HEK293 (cell line): ENCODE measurements around the gene RSRC1.
A peak's percentile ranks its signal among the peaks of the same experiment; 100 is the strongest.

Source experiments
- CTCF ChIA-PET: fragments of 350-600 bp; formaldehyde crosslinking; extraction: SDS; loops from one replicate; lab custom pipeline; 2021; ENCODE audit warnings: antibody characterized with exemption; lab: Yijun Ruan, JAX
- POLR2A ChIA-PET: fragments of 300-600 bp; formaldehyde crosslinking; extraction: SDS; loops from one replicate; lab custom pipeline; 2020; ENCODE audit warnings: antibody characterized with exemption, inconsistent platforms; lab: Yijun Ruan, JAX
- H3K27ac ChIP-seq: fragments of 200-500 bp; sonication (Bioruptor generic); 2 replicates; pipeline ENCODE4 v1.5.1; 2014; ENCODE audit warnings: low read depth, low read length, control low read depth, inconsistent platforms; ENCODE audit errors: extremely low read depth
- H3K36me3 ChIP-seq, 2 experiments: fragments of 200-500 bp in 1 of 2; sonication (Bioruptor generic) in 1 of 2; 1 replicate in 1 of 2; 2 replicates in 1 of 2; pipeline ENCODE4 v1.5.1; 2014 to 2017; ENCODE audit warnings: inconsistent platforms in 2 of 2, low read length in 2 of 2; ENCODE audit not compliant: control insufficient read depth in 2 of 2, insufficient read depth in 1 of 2
- H3K4me1 ChIP-seq: fragments of 200-500 bp; sonication (Bioruptor generic); 2 replicates; pipeline ENCODE4 v1.5.1; 2014; ENCODE audit warnings: mild to moderate bottlenecking, low read length, inconsistent platforms; ENCODE audit not compliant: control insufficient read depth, insufficient read depth
- H3K4me3 ChIP-seq: 2 replicates; pipeline ENCODE4 v1.5.1; 2011; ENCODE audit warnings: low read depth, mild to moderate bottlenecking, control low read depth, low read length, moderate library complexity
- H3K9me3 ChIP-seq: fragments of 200-500 bp; sonication (Bioruptor generic); 2 replicates; pipeline ENCODE4 v1.5.1; 2014; ENCODE audit warnings: low read depth, low read length, inconsistent platforms; ENCODE audit not compliant: control insufficient read depth, insufficient read depth
- GLIS1 ChIP-seq: fragments of 450-650 bp; formaldehyde crosslinking; IDR thresholded peaks from 2 replicates; pipeline ENCODE4 v1.5.1; 2016; ENCODE audit warnings: missing biosample characterization, missing genetic modification characterization
- HOXA7 ChIP-seq: sonication (generic); formaldehyde crosslinking; IDR thresholded peaks from 2 replicates; pipeline ENCODE4 v1.8.1; 2022; ENCODE audit warnings: missing genetic modification reagents, borderline replicate concordance
- PRDM1 ChIP-seq: fragments of 450-650 bp; formaldehyde crosslinking; IDR thresholded peaks from 2 replicates; pipeline ENCODE4; 2016; ENCODE audit warnings: missing biosample characterization, missing genetic modification characterization
- SCRT2 ChIP-seq: fragments of 450-650 bp; formaldehyde crosslinking; IDR thresholded peaks from 2 replicates; pipeline ENCODE4 v1.5.1; 2016; ENCODE audit warnings: missing biosample characterization, missing genetic modification characterization
- SP2 ChIP-seq: fragments of 450-650 bp; formaldehyde crosslinking; IDR thresholded peaks from 2 replicates; pipeline ENCODE4 v1.5.1; 2016; ENCODE audit warnings: missing biosample characterization, missing genetic modification characterization
- SP3 ChIP-seq: fragments of 450-650 bp; formaldehyde crosslinking; IDR thresholded peaks from 2 replicates; pipeline ENCODE4 v1.5.1; 2016; ENCODE audit warnings: missing biosample characterization, missing genetic modification characterization
- ZBTB17 ChIP-seq: fragments of 450-650 bp; formaldehyde crosslinking; IDR thresholded peaks from 2 replicates; pipeline ENCODE4 v1.5.1; 2016; ENCODE audit warnings: missing biosample characterization, missing genetic modification characterization
- ZBTB21 ChIP-seq: fragments of 450-650 bp; formaldehyde crosslinking; IDR thresholded peaks from 2 replicates; pipeline ENCODE4 v1.5.1; 2017; ENCODE audit warnings: missing biosample characterization, missing genetic modification characterization
- ZFP37 ChIP-seq: fragments of 450-650 bp; formaldehyde crosslinking; IDR thresholded peaks from 2 replicates; pipeline ENCODE4 v1.5.1; 2016; ENCODE audit warnings: missing biosample characterization, missing genetic modification characterization
- ZNF121 ChIP-seq: fragments of 450-650 bp; formaldehyde crosslinking; IDR thresholded peaks from 2 replicates; pipeline ENCODE4 v1.5.1; 2016; ENCODE audit warnings: missing biosample characterization, missing genetic modification characterization
- ZNF184 ChIP-seq: fragments of 450-650 bp; IDR thresholded peaks from 2 replicates; pipeline ENCODE4 v1.5.1; 2018; ENCODE audit warnings: missing biosample characterization, mild to moderate bottlenecking, missing genetic modification characterization
- ZNF239 ChIP-seq: fragments of 450-650 bp; formaldehyde crosslinking; IDR thresholded peaks from 2 replicates; pipeline ENCODE4 v1.5.1; 2016; ENCODE audit warnings: missing biosample characterization, missing genetic modification characterization
- ZNF292 ChIP-seq: fragments of 450-650 bp; formaldehyde crosslinking; IDR thresholded peaks from 2 replicates; pipeline ENCODE4 v1.5.1; 2016; ENCODE audit warnings: low read depth, missing biosample characterization, missing genetic modification characterization, borderline replicate concordance
- ZNF335 ChIP-seq: fragments of 450-650 bp; formaldehyde crosslinking; conservative IDR thresholded peaks from 2 replicates; pipeline ENCODE4 v1.5.1; 2016; ENCODE audit warnings: missing biosample characterization, missing genetic modification characterization
- ZNF341 ChIP-seq: fragments of 450-650 bp; formaldehyde crosslinking; IDR thresholded peaks from 2 replicates; pipeline ENCODE4; 2016; ENCODE audit warnings: low read depth, missing biosample characterization, missing genetic modification characterization
- ZNF501 ChIP-seq: fragments of 450-650 bp; formaldehyde crosslinking; IDR thresholded peaks from 2 replicates; pipeline ENCODE4 v1.5.1; 2016; ENCODE audit warnings: missing biosample characterization, missing genetic modification characterization
- ZNF585B ChIP-seq: fragments of 450-650 bp; formaldehyde crosslinking; IDR thresholded peaks from 2 replicates; pipeline ENCODE4 v1.5.1; 2016; ENCODE audit warnings: missing biosample characterization, missing genetic modification characterization
- ZNF610 ChIP-seq: fragments of 450-650 bp; formaldehyde crosslinking; IDR thresholded peaks from 2 replicates; pipeline ENCODE4 v1.5.1; 2016; ENCODE audit warnings: missing biosample characterization, missing genetic modification characterization, borderline replicate concordance
- ZNF621 ChIP-seq: fragments of 450-650 bp; formaldehyde crosslinking; IDR thresholded peaks from 2 replicates; pipeline ENCODE4 v1.5.1; 2017; ENCODE audit warnings: missing biosample characterization, missing genetic modification characterization
- ZNF76 ChIP-seq: fragments of 450-650 bp; formaldehyde crosslinking; IDR thresholded peaks from 2 replicates; pipeline ENCODE4; 2016; ENCODE audit warnings: low read depth, missing biosample characterization, missing genetic modification characterization, borderline replicate concordance
- TF ChIP-seq, protein P1 (sequence below): fragments of 450-650 bp; formaldehyde crosslinking; IDR thresholded peaks from 2 replicates; pipeline ENCODE4 v1.5.1; 2016; ENCODE audit warnings: missing biosample characterization, missing genetic modification characterization
- TF ChIP-seq, protein P2 (sequence below): fragments of 450-650 bp; formaldehyde crosslinking; optimal IDR thresholded peaks from 2 replicates; pipeline ENCODE3; 2016; ENCODE audit warnings: missing biosample characterization, mild to moderate bottlenecking, missing genetic modification characterization
- TF ChIP-seq, protein P3 (sequence below): fragments of 450-650 bp; formaldehyde crosslinking; IDR thresholded peaks from 2 replicates; pipeline ENCODE4 v1.5.1; 2016; ENCODE audit warnings: missing biosample characterization, missing genetic modification characterization

The RSRC1 gene

DNA sequence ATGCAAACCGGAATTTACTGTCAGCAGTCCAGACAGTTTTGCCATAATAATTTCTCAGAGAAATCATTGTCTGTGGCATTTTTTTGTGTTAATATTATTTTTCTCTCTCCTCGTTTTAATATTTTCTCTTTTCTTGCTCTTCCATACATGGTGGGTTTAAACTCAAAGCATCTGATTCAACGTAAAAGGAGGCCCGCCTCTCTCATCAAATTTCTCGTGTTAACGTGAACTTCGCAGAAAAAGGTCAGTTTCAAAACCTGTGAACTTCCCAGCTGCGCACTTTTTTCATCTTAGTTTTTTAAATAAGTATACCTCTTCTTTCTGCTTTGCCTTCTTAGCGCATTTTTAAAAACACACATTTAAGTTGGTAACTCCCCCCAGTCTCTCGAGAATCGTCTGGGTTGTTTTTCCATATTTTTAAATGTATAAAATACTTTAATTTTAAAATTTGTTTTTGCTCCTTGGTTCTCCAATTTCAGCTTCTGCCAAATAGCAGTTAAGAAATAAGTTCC, 12.8 kb upstream of the RSRC1 start (continued):
- TF ChIP-seq ZNF76 (tag by site-specific recombination): no peak
- TF ChIP-seq PRDM1 (tag by site-specific recombination): no peak
- TF ChIP-seq ZNF121 (tag by site-specific recombination): no peak
- no peak for TF ChIP-seq SP2 (tag by site-specific recombination)
- TF ChIP-seq ZNF184 (tag by site-specific recombination): no peak
- TF ChIP-seq, protein P1, sequence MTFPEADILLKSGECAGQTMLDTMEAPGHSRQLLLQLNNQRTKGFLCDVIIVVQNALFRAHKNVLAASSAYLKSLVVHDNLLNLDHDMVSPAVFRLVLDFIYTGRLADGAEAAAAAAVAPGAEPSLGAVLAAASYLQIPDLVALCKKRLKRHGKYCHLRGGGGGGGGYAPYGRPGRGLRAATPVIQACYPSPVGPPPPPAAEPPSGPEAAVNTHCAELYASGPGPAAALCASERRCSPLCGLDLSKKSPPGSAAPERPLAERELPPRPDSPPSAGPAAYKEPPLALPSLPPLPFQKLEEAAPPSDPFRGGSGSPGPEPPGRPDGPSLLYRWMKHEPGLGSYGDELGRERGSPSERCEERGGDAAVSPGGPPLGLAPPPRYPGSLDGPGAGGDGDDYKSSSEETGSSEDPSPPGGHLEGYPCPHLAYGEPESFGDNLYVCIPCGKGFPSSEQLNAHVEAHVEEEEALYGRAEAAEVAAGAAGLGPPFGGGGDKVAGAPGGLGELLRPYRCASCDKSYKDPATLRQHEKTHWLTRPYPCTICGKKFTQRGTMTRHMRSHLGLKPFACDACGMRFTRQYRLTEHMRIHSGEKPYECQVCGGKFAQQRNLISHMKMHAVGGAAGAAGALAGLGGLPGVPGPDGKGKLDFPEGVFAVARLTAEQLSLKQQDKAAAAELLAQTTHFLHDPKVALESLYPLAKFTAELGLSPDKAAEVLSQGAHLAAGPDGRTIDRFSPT (tag by site-specific recombination): no peak
- no peak for TF ChIP-seq ZBTB21 (tag by site-specific recombination)

DNA sequence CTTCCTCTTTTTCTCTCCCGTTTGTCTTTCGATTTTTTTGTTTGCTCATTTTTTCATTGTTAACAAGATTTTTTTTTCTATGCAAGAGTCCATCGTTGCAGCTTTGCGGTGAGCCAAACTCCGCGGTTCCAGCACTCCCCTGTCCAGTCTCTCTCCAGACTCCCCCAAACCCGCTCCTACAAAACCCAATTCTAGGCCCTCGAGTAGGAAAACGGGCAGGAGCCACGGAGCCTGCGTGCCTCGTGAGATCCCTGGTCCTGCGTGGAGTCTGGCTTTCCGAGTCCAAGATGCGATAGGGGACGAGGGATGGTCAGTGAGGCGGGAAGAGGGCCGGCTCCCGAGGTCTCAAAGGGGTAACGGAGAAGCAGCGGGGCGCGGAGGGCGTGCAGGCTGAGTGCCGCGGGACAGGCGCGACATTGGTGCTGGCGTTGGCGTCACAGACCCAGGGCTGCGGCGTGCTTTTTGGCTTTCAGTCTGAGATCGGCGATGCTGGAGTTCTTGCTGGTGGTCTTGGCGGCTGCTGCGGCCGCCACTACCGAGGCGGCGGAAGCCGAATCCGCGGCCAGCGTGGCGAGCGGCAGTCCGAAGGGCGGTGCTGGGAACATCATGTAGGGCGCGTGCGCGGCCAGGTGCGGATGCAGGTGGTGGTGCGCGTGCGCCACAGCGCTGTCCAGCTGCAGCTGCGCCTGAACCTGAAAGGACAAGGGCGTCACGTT, 12.1 kb upstream of the RSRC1 start:
- H3K27ac ChIP-seq: no peak overlapping the region; the same call in 1 of the 2 replicates
- ChIA-PET CTCF (no interaction called here), POLR2A (interaction anchor here (1.0 to 1.1 kb wide), 2 partner anchors 9 to 12 kb away, joined by 5 read pairs; partner anchors contain the start of gene RSRC1)
- H3K36me3 ChIP-seq: peaks cover 3 to 46% of the 10 kb centered on the region in 2 experiments; a peak in 1 of 3 replicates
- H3K4me3 ChIP-seq: peak overlapping the region; percentile 31
- H3K9me3 ChIP-seq: no peaks in the 10 kb centered on the region
- H3K4me1 ChIP-seq: no peaks in the 10 kb centered on the region
- TF ChIP-seq ZNF341 (tag by site-specific recombination): peak; percentile 80
- no peak for TF ChIP-seq ZNF184 (tag by site-specific recombination)
- TF ChIP-seq, protein P2, sequence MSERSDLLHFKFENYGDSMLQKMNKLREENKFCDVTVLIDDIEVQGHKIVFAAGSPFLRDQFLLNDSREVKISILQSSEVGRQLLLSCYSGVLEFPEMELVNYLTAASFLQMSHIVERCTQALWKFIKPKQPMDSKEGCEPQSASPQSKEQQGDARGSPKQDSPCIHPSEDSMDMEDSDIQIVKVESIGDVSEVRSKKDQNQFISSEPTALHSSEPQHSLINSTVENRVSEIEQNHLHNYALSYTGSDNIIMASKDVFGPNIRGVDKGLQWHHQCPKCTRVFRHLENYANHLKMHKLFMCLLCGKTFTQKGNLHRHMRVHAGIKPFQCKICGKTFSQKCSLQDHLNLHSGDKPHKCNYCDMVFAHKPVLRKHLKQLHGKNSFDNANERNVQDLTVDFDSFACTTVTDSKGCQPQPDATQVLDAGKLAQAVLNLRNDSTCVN: peak; percentile 47
- TF ChIP-seq HOXA7 (CRISPR knock-in tag): no peak
- 0 out of 2 replicates have a peak, but pooled peaks have one; percentile 27 for TF ChIP-seq ZBTB17 (tag by site-specific recombination)
- no peak for TF ChIP-seq ZNF239 (tag by site-specific recombination)
- peak; percentile 62 for TF ChIP-seq ZNF335 (tag by site-specific recombination)
- 0 out of 2 replicates have a peak, but pooled peaks have one; percentile 44 for TF ChIP-seq ZNF501 (tag by site-specific recombination)
- no peak for TF ChIP-seq ZNF585B (tag by site-specific recombination)
- TF ChIP-seq SP3 (tag by site-specific recombination): no peak
- TF ChIP-seq GLIS1 (tag by site-specific recombination): peak; percentile 36; the same call in 1 of the 2 replicates
- TF ChIP-seq ZFP37: no peak
- TF ChIP-seq ZNF610 (tag by site-specific recombination): peak; percentile 41; the same call in 1 of the 2 replicates

DNA sequence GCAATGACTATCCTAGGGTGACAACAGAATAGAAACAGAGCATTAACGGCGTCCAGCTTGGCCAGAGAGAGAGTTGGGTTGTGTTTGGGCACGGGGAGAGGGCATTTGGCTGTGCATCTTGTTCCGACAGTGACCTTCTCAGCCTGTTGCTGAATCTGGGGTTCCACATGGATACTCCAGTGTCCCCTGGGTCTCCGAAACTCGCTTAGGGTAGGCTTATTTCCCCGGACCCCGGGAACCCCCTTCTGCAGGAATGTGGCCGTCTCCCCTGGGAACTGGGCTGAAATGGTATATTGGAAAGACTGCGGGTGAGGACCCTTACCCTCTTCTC, 11.6 kb upstream of the RSRC1 start:
- Histone ChIP-seq H3K36me3 (peaks cover 3 to 46% of the 10 kb centered on the region in 2 experiments; a peak in 1 of 3 replicates), H3K4me1 (no peaks in the 10 kb centered on the region)
- no peak for TF ChIP-seq ZNF621 (tag by site-specific recombination)
- no peak for TF ChIP-seq ZNF292 (tag by site-specific recombination)
- peak; percentile 36; the same call in 1 of the 2 replicates for TF ChIP-seq SCRT2
- TF ChIP-seq, protein P3, sequence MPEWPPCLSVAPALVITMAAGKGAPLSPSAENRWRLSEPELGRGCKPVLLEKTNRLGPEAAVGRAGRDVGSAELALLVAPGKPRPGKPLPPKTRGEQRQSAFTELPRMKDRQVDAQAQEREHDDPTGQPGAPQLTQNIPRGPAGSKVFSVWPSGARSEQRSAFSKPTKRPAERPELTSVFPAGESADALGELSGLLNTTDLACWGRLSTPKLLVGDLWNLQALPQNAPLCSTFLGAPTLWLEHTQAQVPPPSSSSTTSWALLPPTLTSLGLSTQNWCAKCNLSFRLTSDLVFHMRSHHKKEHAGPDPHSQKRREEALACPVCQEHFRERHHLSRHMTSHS: no peak
- TF ChIP-seq, all 188 proteins: peak for 1
- ChIA-PET POLR2A (interaction anchor here (1.0 to 1.1 kb wide), 2 partner anchors 9 to 12 kb away, joined by 5 read pairs; partner anchors contain the start of gene RSRC1), CTCF (no interaction called here)
- no peak overlapping the region for H3K4me3 ChIP-seq
- no peaks in the 10 kb centered on the region for H3K9me3 ChIP-seq
- no peak overlapping the region for H3K27ac ChIP-seq
